ENCODE results near the gene DAPK2.

- TF ChIP-seq CTCF (conservative IDR thresholded peaks at IDR 0.05 in 1 of 2, IDR thresholded peaks at IDR 0.05 in 1 of 2; ENCODE audit: low read depth in 1 of 2, low read length in 2 of 2) (no peak), EZH2 (IDR thresholded peaks at IDR 0.05; ENCODE audit: low read length, missing control alignments) (no peak)
These were observed 11.8 kb downstream of the DAPK2 start for GRCh38 chr15:64034519-64034918.

All from fibroblast of lung (primary cell).